Breast epithelium (tissue), 3 donors: ENCODE results near the gene AOPEP.

Source experiments
- POLR2A ChIP-seq: fragments of 450-650 bp; IDR thresholded peaks from one replicate; pipeline ENCODE4 v1.6.1; 2016; ENCODE audit warnings: antibody characterized with exemption, mild to moderate bottlenecking, moderate library complexity
- POLR2AphosphoS5 ChIP-seq, 3 donors: sonication (generic); formaldehyde crosslinking; IDR thresholded peaks; one replicate each; pipeline ENCODE4 v1.6.1; 2017; ENCODE audit warnings: antibody characterized with exemption in 3 of 3
- TF ChIP-seq, protein P1 (sequence below), 3 donors: fragments of 450-650 bp; IDR thresholded peaks; one replicate each; pipeline ENCODE4 v1.5.1; 2016 to 2017; ENCODE audit warnings: antibody characterized with exemption in 3 of 3, mild to moderate bottlenecking in 3 of 3, moderate library complexity in 3 of 3

GRCh38 chr9:95116808-95117204 lies 390.3 kb downstream of the AOPEP start:
- TF ChIP-seq, protein P1, sequence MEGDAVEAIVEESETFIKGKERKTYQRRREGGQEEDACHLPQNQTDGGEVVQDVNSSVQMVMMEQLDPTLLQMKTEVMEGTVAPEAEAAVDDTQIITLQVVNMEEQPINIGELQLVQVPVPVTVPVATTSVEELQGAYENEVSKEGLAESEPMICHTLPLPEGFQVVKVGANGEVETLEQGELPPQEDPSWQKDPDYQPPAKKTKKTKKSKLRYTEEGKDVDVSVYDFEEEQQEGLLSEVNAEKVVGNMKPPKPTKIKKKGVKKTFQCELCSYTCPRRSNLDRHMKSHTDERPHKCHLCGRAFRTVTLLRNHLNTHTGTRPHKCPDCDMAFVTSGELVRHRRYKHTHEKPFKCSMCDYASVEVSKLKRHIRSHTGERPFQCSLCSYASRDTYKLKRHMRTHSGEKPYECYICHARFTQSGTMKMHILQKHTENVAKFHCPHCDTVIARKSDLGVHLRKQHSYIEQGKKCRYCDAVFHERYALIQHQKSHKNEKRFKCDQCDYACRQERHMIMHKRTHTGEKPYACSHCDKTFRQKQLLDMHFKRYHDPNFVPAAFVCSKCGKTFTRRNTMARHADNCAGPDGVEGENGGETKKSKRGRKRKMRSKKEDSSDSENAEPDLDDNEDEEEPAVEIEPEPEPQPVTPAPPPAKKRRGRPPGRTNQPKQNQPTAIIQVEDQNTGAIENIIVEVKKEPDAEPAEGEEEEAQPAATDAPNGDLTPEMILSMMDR (IDR thresholded peaks at IDR 0.05) = no peak
- TF ChIP-seq POLR2A (no peak), POLR2AphosphoS5 (IDR thresholded peaks at IDR 0.05) (no peak)
